ENCODE results near the gene STAM. TPM values are rescaled to one million over a fixed set of nuclear protein-coding genes. Genes with fewer than 3 reads are reported as not detected.

The STAM gene
- total and polyA plus RNA-seq, 2 donors (not counting 3 experiments of a cell fraction or from before 2014, with no cell fraction given): 17.7 to 20.0 TPM

DNA sequence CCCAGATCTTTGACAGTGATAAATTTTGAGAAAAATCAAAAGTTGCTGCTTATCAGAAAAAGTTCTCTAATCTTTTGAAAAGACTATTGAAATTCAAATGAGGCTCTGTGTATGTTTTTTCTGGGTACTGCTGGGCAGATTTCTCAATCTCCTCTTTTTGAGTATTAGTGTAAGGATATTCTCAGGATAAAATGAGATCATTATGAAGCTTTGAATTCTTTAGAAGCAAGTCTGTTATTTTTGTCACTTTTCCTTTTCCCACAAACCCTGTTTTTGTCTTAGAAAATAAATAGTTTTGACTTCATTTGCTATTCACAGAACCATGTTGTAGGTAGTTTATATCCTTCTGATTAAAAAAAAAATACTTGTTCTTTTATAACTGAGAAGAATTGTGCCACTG, 7.9 kb downstream of the STAM start:
- ChIA-PET POLR2A (no interaction called here), CTCF (no interaction called here)
- H4K20me1 ChIP-seq (replicated peaks; ENCODE audit: control insufficient read depth, extremely low read depth, insufficient read depth, low read length): peaks cover 2% of the 10 kb centered on the region
- no peak overlapping the region for H2AFZ ChIP-seq (ENCODE audit: low read depth, low read length)
- intact Hi-C loops (cut with micrococcal nuclease) (no loop called here), dilution Hi-C loops (cut with MboI; ENCODE audit: extremely low pct_ligation_motif_present, low sequenced_read_pairs) (no loop called here)
- peaks cover 14% of the 10 kb centered on the region for H3K4me1 ChIP-seq (ENCODE audit: control insufficient read depth, extremely low read depth, insufficient read depth, low read length)
- no peaks in the 10 kb centered on the region for H3K9me3 ChIP-seq (replicated peaks; ENCODE audit: control insufficient read depth, insufficient read depth, low read length)
- FAIRE-seq (no peak), DNase-seq (ENCODE audit: low read depth, low spot score) (no peak)
- H3K36me3 ChIP-seq (ENCODE audit: control insufficient read depth in 2 of 2, extremely low read depth in 1 of 2, insufficient read depth in 2 of 2, low read length in 2 of 2): peaks cover 0 to 2% of the 10 kb centered on the region in 2 experiments
- H3K9ac ChIP-seq (replicated peaks; ENCODE audit: extremely low read depth, insufficient read depth, low read length): no peak overlapping the region
- no peak overlapping the region for H3K4me2 ChIP-seq (ENCODE audit: insufficient read depth, low read length)
- no peaks in the 10 kb centered on the region for H3K9me1 ChIP-seq (replicated peaks; ENCODE audit: control insufficient read depth, extremely low read depth, insufficient read depth, low read length)
- H3K27me3 ChIP-seq (ENCODE audit: control insufficient read depth in 2 of 2, insufficient read depth in 2 of 2, low read length in 2 of 2): no peaks in the 10 kb centered on the region
- no peak overlapping the region for H3K27ac ChIP-seq (ENCODE audit: insufficient read depth, low read depth, low read length)
- BruUV-seq (replicated peaks): no TSS peak
- no peak overlapping the region for H3K4me3 ChIP-seq (replicated peaks in 1 of 3; ENCODE audit: insufficient read depth in 1 of 3, low read depth in 1 of 3, low read length in 3 of 3)
- TF ChIP-seq, protein P1, sequence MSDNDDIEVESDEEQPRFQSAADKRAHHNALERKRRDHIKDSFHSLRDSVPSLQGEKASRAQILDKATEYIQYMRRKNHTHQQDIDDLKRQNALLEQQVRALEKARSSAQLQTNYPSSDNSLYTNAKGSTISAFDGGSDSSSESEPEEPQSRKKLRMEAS (IDR thresholded peaks at IDR 0.05; ENCODE audit: insufficient read depth, insufficient read length): no peak
- TF ChIP-seq EZH2 (IDR thresholded peaks at IDR 0.05; ENCODE audit: borderline replicate concordance, low read depth, low read length, severe bottlenecking): no peak
- TF ChIP-seq, protein P2, sequence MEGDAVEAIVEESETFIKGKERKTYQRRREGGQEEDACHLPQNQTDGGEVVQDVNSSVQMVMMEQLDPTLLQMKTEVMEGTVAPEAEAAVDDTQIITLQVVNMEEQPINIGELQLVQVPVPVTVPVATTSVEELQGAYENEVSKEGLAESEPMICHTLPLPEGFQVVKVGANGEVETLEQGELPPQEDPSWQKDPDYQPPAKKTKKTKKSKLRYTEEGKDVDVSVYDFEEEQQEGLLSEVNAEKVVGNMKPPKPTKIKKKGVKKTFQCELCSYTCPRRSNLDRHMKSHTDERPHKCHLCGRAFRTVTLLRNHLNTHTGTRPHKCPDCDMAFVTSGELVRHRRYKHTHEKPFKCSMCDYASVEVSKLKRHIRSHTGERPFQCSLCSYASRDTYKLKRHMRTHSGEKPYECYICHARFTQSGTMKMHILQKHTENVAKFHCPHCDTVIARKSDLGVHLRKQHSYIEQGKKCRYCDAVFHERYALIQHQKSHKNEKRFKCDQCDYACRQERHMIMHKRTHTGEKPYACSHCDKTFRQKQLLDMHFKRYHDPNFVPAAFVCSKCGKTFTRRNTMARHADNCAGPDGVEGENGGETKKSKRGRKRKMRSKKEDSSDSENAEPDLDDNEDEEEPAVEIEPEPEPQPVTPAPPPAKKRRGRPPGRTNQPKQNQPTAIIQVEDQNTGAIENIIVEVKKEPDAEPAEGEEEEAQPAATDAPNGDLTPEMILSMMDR (IDR thresholded peaks at IDR 0.05; ENCODE audit: extremely low read depth in 1 of 2, insufficient read depth in 1 of 2, low read depth in 1 of 2, low read length in 2 of 2): no peak
- TF ChIP-seq POLR2A (IDR thresholded peaks at IDR 0.05; ENCODE audit: low read depth, low read length): no peak
- TF ChIP-seq MYC (IDR thresholded peaks at IDR 0.05; ENCODE audit: low read depth, low read length): no peak
- TF ChIP-seq FOS (IDR thresholded peaks at IDR 0.05; ENCODE audit: borderline replicate concordance, insufficient read depth, low read length): no peak
- no peak for TF ChIP-seq JUN (IDR thresholded peaks at IDR 0.05; ENCODE audit: borderline replicate concordance, insufficient read depth, insufficient read length, low read depth)
- no peak for TF ChIP-seq POLR2AphosphoS5 (IDR thresholded peaks at IDR 0.05; ENCODE audit: insufficient read depth, low read depth, low read length)
- TF ChIP-seq GATA2 (IDR thresholded peaks at IDR 0.05; ENCODE audit: insufficient read depth, insufficient read length, low read depth, low read length): no peak
- H3K79me2 ChIP-seq (ENCODE audit: control insufficient read depth, insufficient read depth, low read length): peaks cover 91% of the 10 kb centered on the region
